Measurements from ENCODE around the gene TSBP1. TPM values are rescaled to one million over a fixed set of nuclear protein-coding genes. Genes with fewer than 3 reads are reported as not detected.
"Not testable (repeated sequence)": the region's sequence is repeated elsewhere in the genome, so short reads cannot be mapped to it uniquely, and the experiment has no call there.

The TSBP1 gene
- total and polyA plus RNA-seq, 8 donors = 0.08 to 0.52 (median 0.40) TPM; not detected in 3

- no peak for DNase-seq
- Histone ChIP-seq H3K4me1 (no peaks in the 10 kb centered on the region), H3K27me3 (no peaks in the 10 kb centered on the region), H3K4me3 (no peak overlapping the region), H3K9me3 (no peaks in the 10 kb centered on the region), H3K27ac (no peak overlapping the region), H3K36me3 (no peaks in the 10 kb centered on the region)
- ATAC-seq = no peak
- no peak for TF ChIP-seq CTCF (IDR thresholded peaks at IDR 0.05)
- intact Hi-C loops (cut with DNase I) = no loop called here
Observed at GRCh38 chr6:32298632-32299336, 72.9 kb downstream of the TSBP1 start.

GRCh38 chr6:32294980-32295379 lies 76.7 kb downstream of the TSBP1 start:
- H3K36me3 ChIP-seq; intact Hi-C loops (cut with DNase I); DNase-seq; H3K4me3 ChIP-seq; ATAC-seq; H3K9me3 ChIP-seq; H3K4me1 ChIP-seq; H3K27ac ChIP-seq; H3K27me3 ChIP-seq: not testable (repeated sequence)

- H3K9me3 ChIP-seq = no peaks in the 10 kb centered on the region
- no peaks in the 10 kb centered on the region for H3K27me3 ChIP-seq
- DNase-seq = no peak
- H3K27ac ChIP-seq = no peak overlapping the region
- H3K4me1 ChIP-seq = no peaks in the 10 kb centered on the region
- TF ChIP-seq CTCF (IDR thresholded peaks at IDR 0.05) = no peak
- no peaks in the 10 kb centered on the region for H3K36me3 ChIP-seq
- intact Hi-C loops (cut with DNase I) = no loop called here
- ATAC-seq = no peak
- H3K4me3 ChIP-seq = no peak overlapping the region
Observed at GRCh38 chr6:32294566-32294965, 77.1 kb downstream of the TSBP1 start.

GRCh38 chr6:32293695-32294094 lies 78.0 kb downstream of the TSBP1 start:
- no peaks in the 10 kb centered on the region for H3K36me3 ChIP-seq
- H3K4me1 ChIP-seq = no peaks in the 10 kb centered on the region
- DNase-seq = no peak
- H3K27me3 ChIP-seq = no peaks in the 10 kb centered on the region
- no peak for TF ChIP-seq CTCF (IDR thresholded peaks at IDR 0.05)
- H3K9me3 ChIP-seq = no peaks in the 10 kb centered on the region
- no peak for ATAC-seq
- H3K4me3 ChIP-seq = no peak overlapping the region
- H3K27ac ChIP-seq = no peak overlapping the region
- intact Hi-C loops (cut with DNase I) = no loop called here

GRCh38 chr6:32291543-32291942 lies 80.2 kb downstream of the TSBP1 start:
- DNase-seq = no peak
- no peak for ATAC-seq
- H3K9me3 ChIP-seq = no peaks in the 10 kb centered on the region
- no peaks in the 10 kb centered on the region for H3K4me1 ChIP-seq
- intact Hi-C loops (cut with DNase I) = no loop called here
- H3K27me3 ChIP-seq = no peaks in the 10 kb centered on the region
- H3K27ac ChIP-seq = no peak overlapping the region
- no peak overlapping the region for H3K4me3 ChIP-seq
- H3K36me3 ChIP-seq = no peaks in the 10 kb centered on the region
- TF ChIP-seq CTCF (IDR thresholded peaks at IDR 0.05) = no peak
